H1 (cell line): ENCODE measurements around the gene RSF1. TPM values are rescaled to one million over a fixed set of nuclear protein-coding genes. Genes with fewer than 3 reads are reported as not detected.

Experiments used
- CTCF ChIA-PET: fragments of 300-600 bp; sonication (Branson Sonifier 250); formaldehyde crosslinking; loops from one replicate; lab custom pipeline; 2021; ENCODE audit not compliant: partially characterized antibody; lab: Charles Lee
- POLR2A ChIA-PET: fragments of 300-600 bp; sonication (Branson Sonifier 250); formaldehyde crosslinking; loops from one replicate; lab custom pipeline; 2021; ENCODE audit warnings: inconsistent platforms; ENCODE audit not compliant: partially characterized antibody; lab: Charles Lee
- DNase-seq, 2 experiments: peaks; one replicate each; pipeline versions ENCODE4 v3.0.0 to v3.0.0-alpha.2; 2010 to 2022; ENCODE audit warnings: low spot score in 2 of 2, low read depth in 1 of 2, mixed read lengths in 1 of 2
- FAIRE-seq: peaks from 2 replicates; lab custom pipeline; 2011; peaks lifted over from hg19 to GRCh38; lab: Jason Lieb, UNC
- H2AFZ ChIP-seq: 2 replicates; pipeline ENCODE4 v1.8.1; 2012; ENCODE audit warnings: low read length, inconsistent platforms
- H2AK5ac ChIP-seq: 2 replicates; pipeline ENCODE4 v1.6.1; 2013; ENCODE audit warnings: low read depth, low read length
- H2BK120ac ChIP-seq: replicated peaks from 2 replicates; pipeline ENCODE3; 2013; ENCODE audit warnings: low read depth, low read length, inconsistent platforms
- H2BK12ac ChIP-seq: 2 replicates; pipeline ENCODE4 v1.6.1; 2013; ENCODE audit warnings: low read depth, low read length
- H2BK15ac ChIP-seq: 2 replicates; pipeline ENCODE4 v1.6.1; 2013; ENCODE audit warnings: low read length
- H2BK20ac ChIP-seq: 2 replicates; pipeline ENCODE4 v1.6.1; 2013; ENCODE audit warnings: low read length
- H2BK5ac ChIP-seq: 2 replicates; pipeline ENCODE4 v1.6.1; 2013; ENCODE audit warnings: low read depth, low read length
- H3K14ac ChIP-seq: 2 replicates; pipeline ENCODE4 v1.6.1; 2013; ENCODE audit warnings: inconsistent platforms; ENCODE audit not compliant: insufficient read length
- H3K18ac ChIP-seq: 2 replicates; pipeline ENCODE4 v1.6.1; 2013; ENCODE audit warnings: low read length; ENCODE audit errors: extremely low read depth
- H3K23ac ChIP-seq: 2 replicates; pipeline ENCODE4 v1.6.1; 2013; ENCODE audit warnings: inconsistent platforms; ENCODE audit not compliant: insufficient read length
- H3K23me2 ChIP-seq: 2 replicates; pipeline ENCODE4 v1.6.1; 2013; ENCODE audit warnings: low read depth, low read length
- H3K27ac ChIP-seq: 2 replicates; pipeline ENCODE4 v1.6.1; 2011; ENCODE audit warnings: low read depth, low read length, inconsistent platforms
- H3K27me3 ChIP-seq, 4 experiments: replicated peaks in 1 of 4; 1 replicate in 1 of 4; 2 replicates in 3 of 4; pipeline versions ENCODE4 v1.6.1 to v1.8.1; 2011 to 2013; ENCODE audit warnings: low read length in 3 of 4, mild to moderate bottlenecking in 3 of 4, inconsistent platforms in 2 of 4, mixed read lengths in 2 of 4, moderate library complexity in 1 of 4; ENCODE audit not compliant: control insufficient read depth in 3 of 4, insufficient read depth in 3 of 4; ENCODE audit errors: extremely low read depth in 1 of 4
- H3K36me3 ChIP-seq, 4 experiments: 2 replicates each; pipeline versions ENCODE4 v1.6.1 to v1.8.1; 2011 to 2013; ENCODE audit warnings: mild to moderate bottlenecking in 4 of 4, low read length in 3 of 4, moderate library complexity in 2 of 4, control low read depth in 1 of 4, inconsistent platforms in 1 of 4; ENCODE audit not compliant: insufficient read depth in 4 of 4, control insufficient read depth in 2 of 4
- H3K4ac ChIP-seq: replicated peaks from 2 replicates; pipeline ENCODE3; 2013; ENCODE audit warnings: low read length, low read depth, mixed read lengths, inconsistent platforms; ENCODE audit not compliant: insufficient read length
- H3K4me1 ChIP-seq, 4 experiments: replicated peaks in 1 of 4; 1 replicate in 1 of 4; 2 replicates in 3 of 4; pipeline versions ENCODE4 v1.6.1 to v1.8.1; 2011 to 2013; ENCODE audit warnings: low read length in 3 of 4, inconsistent platforms in 2 of 4, mixed read lengths in 1 of 4; ENCODE audit not compliant: insufficient read depth in 4 of 4, control insufficient read depth in 3 of 4
- H3K4me2 ChIP-seq, 2 experiments: 2 replicates each; pipeline versions ENCODE4 v1.6.1 to v1.8.1; 2011 to 2013; ENCODE audit warnings: low read depth in 2 of 2, low read length in 2 of 2, control low read depth in 1 of 2, inconsistent platforms in 1 of 2, mild to moderate bottlenecking in 1 of 2; ENCODE audit not compliant: insufficient read depth in 1 of 2
- H3K4me3 ChIP-seq, 4 experiments: fragments of 200-600, 300-600 bp in 1 of 4; sonication (generic), shearing (Covaris generic), sonication (Bioruptor Twin) in 1 of 4; 2 replicates each; pipeline versions ENCODE4 v1.5.1 to v1.8.1; 2011 to 2016; ENCODE audit warnings: low read length in 4 of 4, low read depth in 3 of 4, control low read depth in 2 of 4, inconsistent platforms in 2 of 4, mild to moderate bottlenecking in 2 of 4, mixed read lengths in 1 of 4, moderate library complexity in 1 of 4; ENCODE audit not compliant: insufficient read depth in 2 of 4; ENCODE audit errors: extremely low read depth in 1 of 4
- H3K56ac ChIP-seq: replicated peaks from 2 replicates; pipeline ENCODE3; 2013; ENCODE audit warnings: low read depth, mild to moderate bottlenecking, mixed read lengths, low read length, inconsistent platforms; ENCODE audit not compliant: insufficient read length
- H3K79me1 ChIP-seq: 2 replicates; pipeline ENCODE4 v1.6.1; 2013; ENCODE audit warnings: low read depth, low read length, control low read depth
- H3K79me2 ChIP-seq, 2 experiments: 2 replicates each; pipeline versions ENCODE4 v1.6.1 to v1.8.1; 2012 to 2013; ENCODE audit warnings: low read length in 2 of 2, mild to moderate bottlenecking in 2 of 2, inconsistent platforms in 1 of 2; ENCODE audit not compliant: insufficient read depth in 2 of 2, control insufficient read depth in 1 of 2
- H3K9ac ChIP-seq, 4 experiments: replicated peaks in 1 of 4; 1 replicate in 1 of 4; 2 replicates in 3 of 4; pipeline versions ENCODE4 v1.6.1 to v1.8.1; 2011 to 2013; ENCODE audit warnings: low read depth in 3 of 4, low read length in 3 of 4, control low read depth in 2 of 4, mild to moderate bottlenecking in 2 of 4, moderate library complexity in 2 of 4, inconsistent platforms in 1 of 4; ENCODE audit errors: extremely low read depth in 1 of 4
- H3K9me3 ChIP-seq, 2 experiments: 2 replicates each; pipeline versions ENCODE4 v1.6.1 to v1.8.1; 2012 to 2013; ENCODE audit warnings: mild to moderate bottlenecking in 2 of 2, moderate library complexity in 2 of 2, control low read depth in 1 of 2, inconsistent platforms in 1 of 2, low read depth in 1 of 2, low read length in 1 of 2, mixed read lengths in 1 of 2; ENCODE audit not compliant: insufficient read depth in 2 of 2
- H4K20me1 ChIP-seq, 2 experiments: replicated peaks in 1 of 2; 2 replicates each; pipeline versions ENCODE3 to v1.8.1; 2011 to 2013; ENCODE audit warnings: inconsistent platforms in 2 of 2, low read length in 2 of 2, mild to moderate bottlenecking in 1 of 2; ENCODE audit not compliant: insufficient read depth in 2 of 2, control insufficient read depth in 1 of 2
- H4K5ac ChIP-seq: 2 replicates; pipeline ENCODE4 v1.6.1; 2013; ENCODE audit warnings: low read length, low read depth, mixed read lengths, inconsistent platforms; ENCODE audit not compliant: insufficient read length
- H4K8ac ChIP-seq: 2 replicates; pipeline ENCODE4 v1.8.0; 2013; ENCODE audit warnings: mild to moderate bottlenecking, moderate library complexity, low read length, inconsistent platforms; ENCODE audit not compliant: insufficient read depth; ENCODE audit errors: extremely low read depth
- H4K91ac ChIP-seq: replicated peaks from 2 replicates; pipeline ENCODE3; 2013; ENCODE audit warnings: low read length, mixed read lengths, inconsistent platforms; ENCODE audit not compliant: insufficient read length
- BACH1 ChIP-seq: IDR thresholded peaks from 2 replicates; pipeline ENCODE4 v1.6.1; 2012; ENCODE audit warnings: low read length, improper control_type of control experiment
- CHD2 ChIP-seq: IDR thresholded peaks from 2 replicates; pipeline ENCODE4 v1.6.1; 2012; ENCODE audit warnings: low read length, improper control_type of control experiment
- EZH2 ChIP-seq: fragments of 200-600 bp; sonication (generic); IDR thresholded peaks from 2 replicates; pipeline ENCODE4 v1.7.1; 2012; ENCODE audit warnings: low read depth, mild to moderate bottlenecking, moderate library complexity, low read length, inconsistent platforms; ENCODE audit not compliant: severe bottlenecking
- GABPA ChIP-seq: IDR thresholded peaks from 2 replicates; pipeline ENCODE4 v1.6.1; 2011; ENCODE audit warnings: mild to moderate bottlenecking, low read length, moderate library complexity, borderline replicate concordance; ENCODE audit not compliant: insufficient read depth
- HDAC6 ChIP-seq: IDR thresholded peaks from one replicate; pipeline ENCODE4 v1.7.1; 2012; ENCODE audit warnings: low read depth, mild to moderate bottlenecking, inconsistent platforms, low read length, moderate library complexity
- JUN ChIP-seq: IDR thresholded peaks from 2 replicates; pipeline ENCODE4 v1.6.1; 2011; ENCODE audit warnings: low read depth, mild to moderate bottlenecking, improper control_type of control experiment, low read length
- JUND ChIP-seq: IDR thresholded peaks from 2 replicates; pipeline ENCODE4 v1.6.1; 2011; ENCODE audit warnings: mild to moderate bottlenecking, improper control_type of control experiment, low read length
- KDM1A ChIP-seq: fragments of 200-600, 300-600 bp; sonication (generic); IDR thresholded peaks from 2 replicates; pipeline ENCODE4 v1.7.1; 2016; ENCODE audit warnings: mild to moderate bottlenecking, low read length, borderline replicate concordance
- NANOG ChIP-seq: IDR thresholded peaks from 2 replicates; pipeline ENCODE4 v1.6.1; 2011; ENCODE audit warnings: low read length, low read depth, mild to moderate bottlenecking, inconsistent platforms; ENCODE audit not compliant: insufficient read depth, poor library complexity, severe bottlenecking
- PHF8 ChIP-seq: fragments of 200-600 bp; sonication (generic); conservative IDR thresholded peaks from 2 replicates; pipeline ENCODE4 v1.7.1; 2012; ENCODE audit warnings: low read depth, mild to moderate bottlenecking, inconsistent platforms, low read length, moderate library complexity
- SIRT6 ChIP-seq: IDR thresholded peaks from one replicate; pipeline ENCODE4 v1.7.1; 2012; ENCODE audit warnings: low read length, inconsistent platforms
- SP2 ChIP-seq: IDR thresholded peaks from 2 replicates; pipeline ENCODE4 v1.6.1; 2012; ENCODE audit warnings: mild to moderate bottlenecking, low read length, inconsistent platforms
- SUZ12 ChIP-seq: fragments of 200-600 bp; sonication (generic); IDR thresholded peaks from 2 replicates; pipeline ENCODE4 v1.6.1; 2012; ENCODE audit warnings: mild to moderate bottlenecking, inconsistent platforms, low read length, moderate library complexity, mixed read lengths
- TBP ChIP-seq: IDR thresholded peaks from 2 replicates; pipeline ENCODE4 v1.6.1; 2011; ENCODE audit warnings: low read depth, low read length, improper control_type of control experiment
- TCF12 ChIP-seq: IDR thresholded peaks from 2 replicates; pipeline ENCODE4 v1.6.1; 2011; ENCODE audit warnings: low read depth, mild to moderate bottlenecking, low read length
- WGBS, 2 experiments: shearing (Covaris generic) in 1 of 2; methylation state at CpG; one replicate each; pipeline versions ENCODE4 v1.1.6 to v1.1.7; 2013 to 2015; ENCODE audit warnings: low lambda C conversion rate in 2 of 2, mixed read lengths in 2 of 2, inconsistent platforms in 1 of 2, low coverage in 1 of 2, missing lambda C conversion rate in 1 of 2; ENCODE audit not compliant: insufficient replicate concordance in 2 of 2, insufficient coverage in 1 of 2, insufficient read length in 1 of 2; ENCODE audit errors: extremely low coverage in 1 of 2, missing lambda C conversion rate in 1 of 2; 5-methylcytosine and 5-hydroxymethylcytosine counted together
- polyA plus RNA-seq, 7 experiments: library from polyadenylated mRNA; depleted of rRNA in 3 of 7; stranded (reverse) in 5 of 7; unstranded in 2 of 7; fragments of >200 nt in 5 of 7; fragments of 200-250 nt in 2 of 7; gene quantifications; 1 replicate in 5 of 7; 2 replicates in 1 of 7; 4 replicates in 1 of 7; pipeline versions ENCODE4 v1.2.1 to v1.2.3, GENCODE V29; 2011 to 2013; ENCODE audit warnings: missing spikeins in 2 of 7, mixed read lengths in 2 of 7
- total RNA-seq: library from RNA; stranded (reverse); fragmentation: NEBNext Ultra II Directional; extraction: Animal tissue kit (Norgen Biotek cat#: 25700); gene quantifications from 2 replicates; pipeline ENCODE4 v1.2.1, GENCODE V29; 2021

RSF1 gene
- total and polyA plus RNA-seq, 2 of the 8 experiments (the other 6 are each of a cell fraction or from before 2014, with no cell fraction given): 17.8 to 87.9 TPM

- Histone ChIP-seq H4K20me1 (no peaks in the 10 kb centered on the region), H2AFZ (no peak overlapping the region), H2BK5ac (no peak overlapping the region), H2BK120ac (no peak overlapping the region), H2BK12ac (no peak overlapping the region), H3K23me2 (no peaks in the 10 kb centered on the region; the same call in 1 of the 2 replicates), H3K9me3 (peaks cover 9 to 12% of the 10 kb centered on the region in 2 experiments), H3K4ac (no peak overlapping the region), H3K4me1 (no peaks in the 10 kb centered on the region), H4K8ac (no peak overlapping the region), H3K4me3 (no peak overlapping the region), H2AK5ac (no peak overlapping the region), H3K18ac (no peak overlapping the region), H4K91ac (no peak overlapping the region), H3K23ac (no peak overlapping the region), H2BK15ac (no peak overlapping the region), H4K5ac (no peak overlapping the region), H3K36me3 (peaks cover 0 to 36% (median 14%) of the 10 kb centered on the region in 4 experiments; a peak in 5 of 8 replicates), H3K27me3 (no peaks in the 10 kb centered on the region), H3K27ac (no peak overlapping the region), H2BK20ac (no peak overlapping the region), H3K79me1 (0 out of 2 replicates have a peak, but pooled peaks cover 3% of the 10 kb centered on the region), H3K14ac (no peak overlapping the region), H3K4me2 (no peak overlapping the region), H3K79me2 (no peaks in the 10 kb centered on the region), H3K56ac (no peak overlapping the region), H3K9ac (no peak overlapping the region)
- DNase-seq (no peak), FAIRE-seq (no peak)
- TF ChIP-seq JUN: no peak
- TF ChIP-seq HDAC6: no peak
- TF ChIP-seq GABPA: no peak
- TF ChIP-seq SIRT6: no peak
- TF ChIP-seq SP2: no peak
- no peak for TF ChIP-seq JUND
- no peak for TF ChIP-seq NANOG
- TF ChIP-seq TBP: no peak
- TF ChIP-seq BACH1: no peak
- TF ChIP-seq PHF8: no peak
- TF ChIP-seq TCF12: no peak
- no peak for TF ChIP-seq SUZ12
- TF ChIP-seq CHD2: no peak
- no peak for TF ChIP-seq KDM1A
- no peak for TF ChIP-seq EZH2
- POLR2A ChIA-PET: interaction anchor here (1.5 kb wide), 1 partner anchor 93 kb away, joined by 3 read pairs; no protein-coding TSS in a partner anchor
- CTCF ChIA-PET: interaction anchor here (0.5 to 0.9 kb wide), 2 partner anchors 9 to 330 kb away, joined by 3 read pairs; no protein-coding TSS in a partner anchor
- WGBS, 2 experiments: 85% methylated on average over 2 of the region's 2 CpGs; no CpG with 5 or more reads in 1 of the 2 experiments
Observed at GRCh38 chr11:77726524-77726923, 94.0 kb downstream of the RSF1 start.
